Motor neuron (in vitro differentiated cells): ENCODE results near the gene DENND1B. TPM values are rescaled to one million over a fixed set of nuclear protein-coding genes. Genes with fewer than 3 reads are reported as not detected.

Experiments used
- ATAC-seq, 8 experiments: fragments of 200-7000 bp; cut with Tn5 transposase; replicated peaks in 6 of 8; 2 replicates each; pipeline ENCODE4 v1.8.0; 2021; ENCODE audit warnings: mild to moderate bottlenecking in 8 of 8, moderate library complexity in 8 of 8
- H3K27ac ChIP-seq, 2 donors: fragments of 250-450 bp; sonication (Bioruptor Pico); 2 replicates each; pipeline ENCODE4 v1.9.0; 2021; ENCODE audit warnings: antibody characterized with exemption in 2 of 2, mild to moderate bottlenecking in 2 of 2, moderate library complexity in 1 of 2
- H3K4me1 ChIP-seq, 2 donors: fragments of 250-450 bp; sonication (Bioruptor Pico); replicated peaks in 1 of 2; 2 replicates each; pipeline ENCODE4 v1.6.1; 2021; ENCODE audit warnings: antibody characterized with exemption in 2 of 2, mild to moderate bottlenecking in 2 of 2, moderate library complexity in 1 of 2
- H3K4me3 ChIP-seq, 5 donors: fragments of 250-450 bp; sonication (Bioruptor Pico); 2 replicates each; pipeline ENCODE4 v1.9.0; 2021; ENCODE audit warnings: antibody characterized with exemption in 5 of 5, mild to moderate bottlenecking in 5 of 5, moderate library complexity in 4 of 5
- WGBS, 10 experiments: fragments of 450-650 bp; shearing (Covaris generic); methylation state at CpG; one replicate each; pipeline ENCODE4 v1.0.0; 2022; 5-methylcytosine and 5-hydroxymethylcytosine counted together
- in situ Hi-C, 9 experiments: fragments of 400-800 bp; cut with MboI; loops; one replicate each; pipeline ENCODE4 v1.15.0; 2021; ENCODE audit warnings: low sequenced_read_pairs in 9 of 9, low pct_unique_long_range_greater_than_20kb in 2 of 9; ENCODE audit not compliant: unreplicated experiment in 9 of 9
- total RNA-seq, 8 experiments: library from RNA; unstranded; fragments of 300-600 nt; gene quantifications; 2 replicates each; pipeline versions ENCODE4 v1.2.3 to v1.2.4, GENCODE V29; 2022

The DENND1B gene
- total RNA-seq, 8 experiments from 2014 or later: 9.0 to 29.9 (median 11.6) TPM

DNA sequence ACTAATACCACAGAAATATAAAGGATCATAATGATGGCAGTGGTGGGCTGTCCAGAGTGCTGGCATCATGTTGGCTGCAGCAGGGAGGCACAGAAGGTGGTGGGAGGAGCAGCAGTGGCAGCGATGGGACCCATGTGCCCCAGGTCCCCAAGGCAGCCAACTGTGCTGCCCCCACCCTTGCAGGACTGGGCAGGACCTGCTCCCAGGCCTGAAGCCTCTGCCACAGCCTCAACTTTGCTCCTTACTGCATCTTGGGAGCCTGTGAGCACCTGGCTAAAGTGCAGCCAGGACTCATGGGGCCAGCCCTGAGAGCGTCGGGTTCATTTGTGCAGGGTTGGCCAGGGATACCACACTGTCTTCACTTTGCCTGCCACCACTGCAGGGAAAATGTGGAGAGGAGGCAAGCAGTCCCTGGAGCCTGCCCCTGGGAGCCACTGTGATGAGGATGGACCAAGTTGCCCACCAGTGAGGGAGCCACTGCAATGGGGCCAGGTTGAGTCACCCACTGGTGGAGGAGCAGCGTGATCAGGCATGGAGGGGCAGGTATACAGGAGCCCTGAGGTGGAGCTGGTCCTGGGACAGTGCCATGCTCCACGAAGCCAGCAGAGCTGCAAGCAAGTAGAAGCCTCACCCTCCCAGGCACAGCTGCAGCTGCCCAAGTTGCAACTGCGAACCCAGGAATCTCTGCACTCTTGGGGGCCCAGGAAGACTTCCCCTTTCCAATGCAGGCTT is 25.3 kb upstream of the DENND1B start:
- Histone ChIP-seq H3K4me1 (no peaks in the 10 kb centered on the region), H3K27ac (no peak overlapping the region), H3K4me3 (no peak overlapping the region)
- 43 to 100% (median 80%) methylated on average over 1 to 5 of the region's 6 CpGs; no CpG with 5 or more reads in 2 of the 10 experiments for WGBS, 10 experiments
- in situ Hi-C loops: no loop called here
- no peak for ATAC-seq

DNA sequence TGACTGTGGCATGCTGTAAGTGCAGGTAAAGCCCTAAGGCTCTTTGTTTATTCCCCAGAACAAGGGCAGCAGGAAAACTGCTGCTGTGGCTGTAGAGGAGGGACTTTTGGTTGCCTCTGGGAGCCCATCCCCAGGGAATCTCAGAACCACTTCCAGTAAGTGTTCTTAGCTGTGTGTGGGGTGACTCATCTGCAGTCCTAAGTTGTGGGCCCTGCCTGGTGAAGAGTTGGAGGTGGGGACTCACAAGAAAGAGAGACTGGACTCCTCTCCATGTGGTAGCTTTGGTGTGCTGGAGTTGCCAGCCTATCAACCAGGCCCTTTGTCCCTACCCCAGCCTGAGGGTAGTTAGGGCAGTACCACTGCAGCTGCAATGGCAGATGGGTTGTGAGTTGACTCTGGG is 24.0 kb upstream of the DENND1B start:
- Histone ChIP-seq H3K4me1 (no peaks in the 10 kb centered on the region), H3K4me3 (no peak overlapping the region), H3K27ac (no peak overlapping the region)
- peak in 2 of 8 experiments; percentile 98 for ATAC-seq
- in situ Hi-C loops: no loop called here

DNA sequence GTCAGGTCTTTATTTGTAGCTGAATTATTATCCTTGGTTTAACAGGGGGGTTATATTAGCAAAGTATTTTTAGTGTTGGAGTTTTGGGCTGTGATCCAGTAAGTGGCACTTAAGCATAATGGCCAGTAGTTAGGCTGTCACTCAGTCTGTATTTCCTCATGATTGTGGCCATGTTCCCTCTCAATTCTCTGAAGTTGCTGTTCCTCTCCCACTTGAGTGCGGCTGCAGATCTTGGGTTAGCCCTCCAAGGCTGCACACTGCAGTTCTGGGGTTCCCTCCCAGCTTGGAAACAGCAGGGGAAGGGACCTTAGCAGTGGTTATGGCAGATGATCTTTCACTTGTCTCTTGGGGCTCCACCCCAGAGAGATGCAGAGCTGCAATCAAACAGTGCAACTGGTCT is 23.2 kb upstream of the DENND1B start:
- in situ Hi-C loops: no loop called here
- Histone ChIP-seq H3K4me1 (no peaks in the 10 kb centered on the region), H3K27ac (no peak overlapping the region), H3K4me3 (no peak overlapping the region)
- 0 to 100% (median 67%) methylated on average over 1 of the region's 1 CpG; no CpG with 5 or more reads in 5 of the 10 experiments for WGBS, 10 experiments
- ATAC-seq: no peak

DNA sequence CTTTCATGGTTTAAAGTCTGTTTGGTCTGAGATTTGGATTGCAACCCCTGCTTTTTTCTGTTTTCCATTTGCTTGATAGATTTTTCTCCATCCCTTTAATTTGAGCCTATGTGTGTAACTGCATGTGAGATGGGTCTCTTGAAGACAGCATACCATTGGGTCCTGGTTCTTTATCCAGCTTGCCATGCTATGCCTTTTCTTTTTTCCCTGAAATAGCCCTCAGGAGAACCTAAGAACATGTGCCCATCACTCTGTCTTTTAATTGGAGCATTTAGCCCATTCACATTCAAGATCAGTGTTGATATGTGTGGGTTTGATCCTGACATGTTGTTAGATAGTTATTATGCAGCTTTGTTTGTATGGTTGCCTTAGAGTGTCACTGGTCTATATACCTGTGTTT is 21.7 kb upstream of the DENND1B start:
- Histone ChIP-seq H3K4me3 (no peak overlapping the region), H3K4me1 (no peaks in the 10 kb centered on the region), H3K27ac (no peak overlapping the region)
- ATAC-seq: no peak
- in situ Hi-C loops: no loop called here

DNA sequence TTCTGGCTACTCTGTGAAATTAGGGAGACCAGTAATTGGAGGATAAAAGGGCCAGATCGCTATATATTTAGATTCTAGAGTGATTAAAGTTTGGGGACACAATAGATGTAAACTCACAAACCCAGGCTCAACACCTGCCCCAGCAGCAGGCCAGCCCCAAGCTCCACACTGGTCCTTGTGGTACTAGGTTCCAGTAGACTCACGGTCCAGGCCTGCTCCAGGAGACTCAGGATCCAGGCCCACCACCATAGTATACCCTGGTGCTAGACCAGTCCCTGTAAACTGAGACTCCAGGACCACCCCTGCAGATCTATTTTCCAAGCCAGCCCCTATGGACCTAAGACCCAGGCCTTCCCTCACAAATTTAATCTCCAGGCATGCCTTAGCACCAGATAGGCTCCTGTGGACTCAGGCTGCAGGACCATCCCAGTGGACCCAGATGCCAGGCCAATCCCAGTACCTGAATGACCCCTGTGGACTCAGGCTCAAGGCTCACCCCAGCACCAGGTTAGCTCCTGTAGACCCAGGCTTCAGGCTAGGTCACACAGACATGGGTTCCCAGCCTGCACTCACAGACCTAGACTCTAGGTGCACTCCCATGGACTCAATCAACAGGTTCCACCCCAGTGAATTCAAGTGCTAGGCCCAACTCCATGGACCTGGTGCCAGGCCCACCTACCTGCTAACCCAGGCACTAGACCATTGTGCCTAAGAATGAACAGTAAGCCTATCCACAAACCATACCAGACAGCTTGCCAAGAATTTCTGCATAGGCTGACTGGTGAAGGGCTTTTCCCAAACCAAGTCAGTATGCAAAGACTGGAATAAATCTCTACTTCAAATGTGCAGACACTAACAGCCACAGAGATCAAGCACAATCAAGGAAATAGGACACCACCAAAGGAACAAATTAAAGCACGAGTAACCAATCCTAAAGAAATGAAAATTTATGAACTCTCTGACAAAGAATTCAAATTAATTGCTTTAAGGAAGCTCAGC is 13.8 kb upstream of the DENND1B start:
- in situ Hi-C loops: no loop called here
- WGBS, 10 experiments: 42 to 100% (median 68%) methylated on average over 1 to 3 of the region's 3 CpGs
- no peaks in the 10 kb centered on the region for H3K4me1 ChIP-seq
- no peak overlapping the region for H3K27ac ChIP-seq
- H3K4me3 ChIP-seq: no peak overlapping the region
- peak in 3 of 8 experiments; percentile 30 to 54 (median 50) for ATAC-seq

DNA sequence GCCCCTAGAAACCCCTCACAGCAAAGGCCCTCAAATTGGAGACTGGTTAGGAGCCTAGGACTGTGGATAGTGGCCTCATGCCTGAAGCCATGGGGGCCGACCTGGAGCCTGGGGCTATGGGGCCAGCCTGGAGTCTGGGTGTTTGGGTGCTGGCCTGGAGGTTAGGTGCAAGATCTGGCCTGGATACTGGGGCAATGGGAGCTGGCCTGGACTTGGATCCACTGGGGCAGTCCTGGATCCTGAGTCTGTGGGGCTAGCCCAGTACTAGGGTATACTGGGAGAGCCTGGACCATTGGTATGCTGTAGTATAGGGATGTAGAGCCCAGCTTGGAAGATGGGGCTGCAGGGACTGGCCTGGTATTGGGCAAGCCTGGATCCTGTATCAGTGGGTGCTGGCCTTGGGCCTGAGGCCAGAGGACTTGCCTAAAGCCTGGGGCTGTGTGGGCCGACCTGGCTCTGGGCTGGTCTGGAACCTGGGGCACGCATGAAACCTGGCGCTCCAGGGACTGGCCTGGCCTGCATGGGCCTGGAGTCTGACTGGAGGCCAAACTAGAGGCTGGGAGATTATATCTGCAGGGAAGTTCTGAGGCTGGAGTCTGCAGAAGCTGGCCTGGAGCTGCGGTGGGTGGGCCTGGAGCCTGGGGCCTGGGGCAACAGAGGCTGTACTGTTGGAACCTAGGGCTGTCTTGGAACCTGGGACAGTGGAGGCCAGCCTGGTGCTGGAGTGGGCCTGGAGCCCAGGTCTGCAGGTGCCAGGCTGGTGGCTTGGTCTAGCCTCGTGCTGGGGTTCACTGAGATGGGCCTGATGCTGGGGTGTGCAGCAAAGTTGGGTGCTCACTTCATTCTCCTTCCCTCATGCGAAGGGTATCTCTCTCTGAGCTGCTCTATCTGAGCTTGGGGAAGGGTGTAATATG is 12.6 kb upstream of the DENND1B start:
- no peak for ATAC-seq
- WGBS, 10 experiments: 79 to 100% (median 85%) methylated on average over 1 to 7 of the region's 7 CpGs; no CpG with 5 or more reads in 4 of the 10 experiments
- Histone ChIP-seq H3K27ac (no peak overlapping the region), H3K4me1 (no peaks in the 10 kb centered on the region), H3K4me3 (no peak overlapping the region)
- in situ Hi-C loops: no loop called here

DNA sequence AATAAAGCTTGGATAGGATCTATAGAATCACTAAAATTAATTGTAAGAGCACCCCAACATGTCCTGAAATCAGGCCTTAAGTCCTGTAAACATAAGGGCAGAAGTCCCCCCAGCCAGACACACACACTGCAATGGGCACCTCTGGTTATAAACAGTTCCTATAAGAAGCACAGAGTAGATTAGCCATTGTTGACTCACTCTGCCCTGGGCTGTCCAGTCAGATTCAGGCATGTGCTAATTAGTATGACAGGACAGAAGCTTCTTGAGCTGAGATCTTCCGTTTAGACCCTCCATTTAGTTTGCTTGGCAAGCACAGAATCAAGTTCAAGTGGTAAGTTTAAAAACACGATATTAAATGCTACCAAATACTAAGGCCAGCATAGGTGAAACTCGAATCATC is 11.8 kb upstream of the DENND1B start:
- Histone ChIP-seq H3K27ac (no peak overlapping the region), H3K4me1 (no peaks in the 10 kb centered on the region), H3K4me3 (no peak overlapping the region)
- ATAC-seq: peak in 3 of 8 experiments; percentile 62 to 73 (median 65)
- in situ Hi-C loops: no loop called here
- 39 to 83% (median 67%) methylated on average over 2 to 3 of the region's 3 CpGs; no CpG with 5 or more reads in 1 of the 10 experiments for WGBS, 10 experiments

DNA sequence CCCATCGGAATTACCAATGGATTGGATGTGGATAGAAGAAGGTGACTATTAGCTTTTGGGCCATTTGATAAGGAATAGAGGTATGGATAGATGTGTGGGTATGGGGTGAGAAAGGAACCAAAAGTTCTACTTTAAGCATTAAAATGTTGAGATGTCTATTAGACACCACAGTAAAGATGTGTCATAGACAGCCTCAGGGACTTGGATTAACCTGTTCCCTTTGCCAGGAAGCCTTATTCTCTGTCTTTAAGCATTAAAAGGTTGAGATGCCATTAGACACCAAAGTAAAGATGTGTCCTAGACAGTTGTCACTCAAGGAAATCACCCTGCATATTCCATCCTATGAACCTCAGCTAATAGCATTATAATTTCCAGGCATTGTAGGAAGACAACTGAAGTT is 11.0 kb upstream of the DENND1B start:
- H3K4me1 ChIP-seq: no peaks in the 10 kb centered on the region
- no peak overlapping the region for H3K27ac ChIP-seq
- in situ Hi-C loops: no loop called here
- no peak for ATAC-seq
- 83 to 100% (median 96%) methylated on average over 1 of the region's 1 CpG; no CpG with 5 or more reads in 4 of the 10 experiments for WGBS, 10 experiments
- no peak overlapping the region for H3K4me3 ChIP-seq

DNA sequence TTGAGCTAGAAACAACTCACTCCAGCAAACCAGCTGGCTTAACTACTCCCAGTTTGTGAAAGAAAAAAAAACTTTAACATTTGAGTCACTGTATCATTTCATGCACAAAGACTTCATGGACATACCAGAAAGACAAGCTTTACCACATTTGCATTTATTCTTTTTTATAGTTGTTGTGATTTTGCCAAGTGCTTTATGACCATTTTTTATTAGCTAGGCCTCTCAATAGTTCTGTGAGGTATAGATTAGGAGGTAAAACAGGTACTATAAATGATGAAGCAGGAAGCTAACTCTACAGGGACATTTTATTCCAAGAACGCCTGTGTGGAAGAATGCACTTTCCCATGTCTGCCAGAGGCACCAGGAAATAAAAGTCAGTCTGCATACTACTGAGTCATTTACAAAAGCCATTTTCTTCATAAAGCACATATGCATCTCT is 8.2 kb upstream of the DENND1B start:
- in situ Hi-C loops: no loop called here
- WGBS, 10 experiments: 0 to 100% (median 44%) methylated on average over 1 of the region's 1 CpG; no CpG with 5 or more reads in 2 of the 10 experiments
- no peak overlapping the region for H3K27ac ChIP-seq
- no peaks in the 10 kb centered on the region for H3K4me1 ChIP-seq
- ATAC-seq: peak in 3 of 8 experiments; percentile 82 to 95 (median 83)
- H3K4me3 ChIP-seq: no peak overlapping the region

DNA sequence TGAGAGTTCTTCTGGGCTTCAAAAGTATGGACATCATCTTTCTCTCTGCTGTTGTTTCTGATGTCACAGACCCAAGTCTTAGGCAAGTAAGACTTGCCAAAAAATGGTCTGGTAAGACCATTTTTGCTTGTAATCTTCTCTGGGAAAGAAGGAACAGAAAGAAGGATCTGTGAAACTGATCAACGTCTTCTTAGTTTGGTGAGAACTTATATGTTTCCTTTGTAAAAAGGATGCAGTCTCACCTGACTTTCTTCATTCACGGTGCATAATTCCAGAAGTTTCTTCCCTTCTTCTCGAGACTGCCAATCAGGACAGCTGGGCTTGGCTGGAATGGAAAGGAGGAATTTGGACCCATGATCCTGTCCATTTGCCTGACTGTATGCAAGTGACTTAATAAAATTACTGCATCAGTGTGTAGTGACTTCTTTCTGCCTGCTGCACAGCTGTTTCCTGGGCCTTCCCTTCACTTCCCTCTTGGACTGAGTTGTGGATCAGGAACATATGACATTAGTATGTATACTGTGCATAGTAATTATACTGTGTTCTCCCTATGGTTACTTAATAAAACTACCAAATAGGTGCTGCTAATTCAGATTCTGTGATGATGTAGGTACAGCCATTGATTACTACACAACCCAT is 7.6 kb upstream of the DENND1B start:
- Histone ChIP-seq H3K4me1 (no peaks in the 10 kb centered on the region), H3K27ac (no peak overlapping the region), H3K4me3 (no peak overlapping the region)
- in situ Hi-C loops: no loop called here
- ATAC-seq: peak in 2 of 8 experiments; percentile 4 to 13
- 29 to 100% (median 88%) methylated on average over 1 to 3 of the region's 3 CpGs; no CpG with 5 or more reads in 1 of the 10 experiments for WGBS, 10 experiments

DNA sequence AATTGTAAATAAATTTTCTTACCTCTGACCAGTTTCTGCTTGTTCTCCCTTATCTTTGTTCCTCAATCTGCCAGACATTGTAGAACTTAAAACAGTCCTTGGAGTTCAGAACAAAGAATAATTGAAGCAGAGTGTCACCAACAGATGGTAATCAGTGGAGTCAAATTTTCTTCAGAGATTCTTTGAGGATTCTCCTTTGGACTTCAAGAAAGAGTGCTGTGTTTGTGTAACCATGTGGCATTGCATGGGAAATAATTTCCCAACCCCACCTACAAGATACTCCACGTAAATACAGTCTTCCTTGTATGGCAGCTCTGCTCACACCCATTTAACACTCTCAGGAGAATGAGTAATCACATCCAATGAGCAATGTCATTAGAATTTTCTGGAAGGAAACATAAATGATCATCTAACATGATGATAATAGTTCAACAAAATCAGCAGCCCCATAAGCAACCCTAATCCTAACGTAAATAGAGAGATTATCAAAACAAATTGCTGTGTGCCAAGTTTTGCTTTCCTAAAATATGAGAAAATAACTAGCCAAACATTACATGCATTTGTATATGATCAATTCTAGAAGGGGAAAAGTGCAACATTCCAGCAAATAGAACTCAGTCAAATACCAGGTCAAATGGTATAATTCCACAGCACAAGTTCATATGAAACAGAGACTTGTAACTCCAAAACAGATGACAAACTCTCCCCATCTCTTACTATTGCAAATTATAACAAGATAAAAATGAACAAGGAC is 6.9 kb upstream of the DENND1B start:
- 36 to 96% (median 86%) methylated on average over 1 to 2 of the region's 2 CpGs; no CpG with 5 or more reads in 2 of the 10 experiments for WGBS, 10 experiments
- ATAC-seq: peak in 1 of 8 experiments; percentile 34
- Histone ChIP-seq H3K4me3 (no peak overlapping the region), H3K27ac (no peak overlapping the region), H3K4me1 (no peaks in the 10 kb centered on the region)
- in situ Hi-C loops: no loop called here

DNA sequence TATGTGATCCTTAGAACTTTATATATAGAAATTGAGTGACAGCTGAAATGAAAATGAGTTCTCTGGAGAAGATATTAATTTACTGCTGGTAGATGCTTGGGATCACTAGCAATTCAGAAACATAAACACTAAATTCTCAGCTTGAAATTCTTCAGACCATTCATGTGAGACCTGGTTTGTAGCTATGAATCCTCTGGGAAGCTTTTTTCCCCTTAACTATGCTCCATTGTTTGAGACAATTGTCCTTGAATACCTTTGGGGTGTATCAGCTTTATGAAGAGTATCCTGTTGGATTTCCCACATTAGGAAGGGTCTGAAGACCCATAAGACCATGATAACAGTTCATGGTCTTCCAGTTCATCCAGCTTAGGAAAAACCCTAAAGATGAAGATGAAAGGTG is 4.6 kb upstream of the DENND1B start:
- peaks cover 2 to 4% of the 10 kb centered on the region in 2 donors for H3K4me1 ChIP-seq
- H3K27ac ChIP-seq: no peak overlapping the region
- no peak for ATAC-seq
- in situ Hi-C loops: no loop called here
- no peak overlapping the region for H3K4me3 ChIP-seq
